Measurements from ENCODE around the gene CRYBG1.
"Not testable (repeated sequence)": the region's sequence is repeated elsewhere in the genome, so short reads cannot be mapped to it uniquely, and the experiment has no call there.

CRYBG1 gene

DNA sequence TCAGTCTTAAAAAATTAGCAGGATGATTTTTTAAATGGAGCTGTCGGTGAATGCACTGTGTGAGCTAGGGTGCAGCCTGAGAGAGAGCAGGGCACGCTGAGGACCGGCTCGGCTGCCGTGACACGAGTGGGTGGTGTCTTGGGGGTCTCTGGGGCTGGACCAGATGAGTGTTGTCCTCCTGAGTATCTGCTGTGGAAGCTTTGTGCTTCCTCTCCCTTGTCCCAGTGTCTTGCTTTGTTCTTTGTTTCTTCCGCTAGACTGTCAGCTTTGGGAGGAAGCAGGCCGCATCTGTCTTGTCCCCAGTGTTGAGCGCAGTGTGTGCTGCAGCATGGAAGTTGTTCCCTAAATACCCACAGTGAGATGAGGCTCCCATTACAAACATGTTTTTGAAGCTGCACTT, 179.4 kb downstream of the CRYBG1 start:
- no peak for DNase-seq (ENCODE audit: low spot score)
- no peak for TF ChIP-seq CTCF (IDR thresholded peaks at IDR 0.05; ENCODE audit: extremely low read depth, missing control alignments)

- no peak for DNase-seq (ENCODE audit: low spot score)
- no peak for TF ChIP-seq CTCF (IDR thresholded peaks at IDR 0.05; ENCODE audit: extremely low read depth, missing control alignments)
Measured at GRCh38 chr6:106540432-106540831, 179.9 kb downstream of the CRYBG1 start.

DNA sequence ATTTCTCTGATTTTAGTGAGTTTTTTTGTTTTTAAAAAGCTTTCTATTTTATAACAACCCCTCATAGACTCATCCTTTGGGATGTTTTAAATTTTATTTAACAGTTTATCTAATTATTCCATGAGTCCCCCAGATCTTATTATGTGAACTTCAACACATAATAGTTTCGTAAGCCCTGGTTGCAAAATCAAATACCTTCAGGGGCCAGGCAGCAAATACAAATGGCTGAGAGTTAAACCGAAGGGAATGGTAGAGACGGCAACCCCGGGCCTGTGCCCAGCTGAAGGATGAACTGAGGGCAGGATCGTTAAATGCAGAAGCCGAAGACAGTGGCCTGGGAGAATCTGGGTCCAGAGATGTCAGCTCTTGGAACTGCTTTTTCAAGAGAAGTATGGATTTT, 180.4 kb downstream of the CRYBG1 start:
- no peak for DNase-seq (ENCODE audit: low spot score)
- TF ChIP-seq CTCF (IDR thresholded peaks at IDR 0.05; ENCODE audit: extremely low read depth, missing control alignments): no peak

GRCh38 chr6:106546261-106546690, 185.8 kb downstream of the CRYBG1 start:
- DNase-seq (ENCODE audit: low spot score): no peak
- TF ChIP-seq CTCF (IDR thresholded peaks at IDR 0.05; ENCODE audit: extremely low read depth, missing control alignments): no peak

DNA sequence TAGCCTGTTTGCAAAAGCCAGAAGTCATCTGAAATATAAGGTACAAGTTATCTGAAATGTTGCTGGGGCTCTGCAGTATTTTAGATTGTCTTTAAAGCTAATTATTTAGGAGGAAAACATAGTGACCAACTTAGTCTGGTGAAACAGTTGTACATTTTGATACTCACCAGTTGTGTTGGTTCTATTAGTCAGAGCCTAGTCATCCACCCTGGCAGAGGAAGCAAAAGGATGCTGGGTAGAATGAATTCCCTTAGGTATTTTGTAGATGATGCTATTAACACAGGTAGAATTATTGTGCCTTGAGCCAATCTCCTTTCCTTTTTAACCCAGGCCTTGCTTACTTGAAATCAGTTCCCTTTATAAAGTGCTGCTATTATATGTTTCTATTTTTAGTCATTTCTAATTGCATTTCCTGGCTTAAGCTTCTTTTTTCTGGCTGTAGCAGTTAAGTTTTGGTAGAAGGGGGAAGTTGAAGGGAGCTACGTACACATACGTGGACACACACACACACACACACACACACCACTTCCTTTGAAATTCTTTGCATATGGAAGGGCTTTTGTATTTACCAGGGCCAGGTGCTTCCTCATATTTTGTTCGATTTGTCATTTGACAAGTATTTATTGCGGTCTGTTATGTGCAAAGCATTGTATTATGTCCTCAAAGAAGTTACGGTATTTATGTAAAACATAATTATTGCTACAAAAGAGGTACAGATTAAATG, 186.3 kb downstream of the CRYBG1 start:
- TF ChIP-seq CTCF (IDR thresholded peaks at IDR 0.05; ENCODE audit: extremely low read depth, missing control alignments): no peak
- DNase-seq (ENCODE audit: low spot score): no peak

DNA sequence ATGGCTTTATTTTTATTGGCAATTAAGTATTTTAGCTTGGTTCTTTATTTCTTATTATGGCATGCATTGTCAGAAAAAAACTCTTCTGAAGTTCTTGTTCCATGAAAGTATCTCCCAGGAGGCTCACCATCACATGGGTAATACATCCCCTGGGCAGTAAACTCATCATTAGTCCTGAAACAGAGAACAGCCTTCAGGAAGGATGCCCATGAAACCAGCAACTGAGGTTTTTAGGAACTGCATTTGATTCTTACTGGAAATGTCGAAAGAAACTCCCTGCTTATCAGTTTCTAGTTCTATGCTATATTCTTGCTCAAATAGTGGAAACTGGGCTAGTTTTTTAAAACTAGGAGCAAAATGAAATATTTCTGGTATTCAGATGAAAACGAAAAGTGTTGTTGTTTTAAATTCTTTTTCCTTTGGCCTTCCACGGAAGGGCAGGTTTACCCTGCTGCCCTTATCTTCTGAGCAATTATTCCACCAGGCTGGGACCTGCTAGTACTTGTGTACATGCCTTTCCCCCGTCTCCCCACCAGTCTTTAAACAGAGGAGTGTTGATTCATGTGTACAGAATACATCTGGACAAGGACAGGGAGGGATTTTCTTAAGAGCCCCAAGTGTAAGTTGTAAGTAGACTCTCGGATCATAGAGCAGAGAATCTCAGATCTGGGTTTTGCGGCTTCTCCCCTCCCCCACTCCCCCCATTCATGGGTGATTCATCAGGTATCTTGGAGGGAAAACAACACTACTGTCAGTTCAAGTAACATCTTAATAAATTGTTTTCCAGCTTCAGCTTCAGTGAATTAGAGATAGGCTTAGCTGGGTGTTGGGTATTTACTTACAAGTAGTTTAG, 187.3 kb downstream of the CRYBG1 start:
- DNase-seq (ENCODE audit: low spot score): no peak

DNA sequence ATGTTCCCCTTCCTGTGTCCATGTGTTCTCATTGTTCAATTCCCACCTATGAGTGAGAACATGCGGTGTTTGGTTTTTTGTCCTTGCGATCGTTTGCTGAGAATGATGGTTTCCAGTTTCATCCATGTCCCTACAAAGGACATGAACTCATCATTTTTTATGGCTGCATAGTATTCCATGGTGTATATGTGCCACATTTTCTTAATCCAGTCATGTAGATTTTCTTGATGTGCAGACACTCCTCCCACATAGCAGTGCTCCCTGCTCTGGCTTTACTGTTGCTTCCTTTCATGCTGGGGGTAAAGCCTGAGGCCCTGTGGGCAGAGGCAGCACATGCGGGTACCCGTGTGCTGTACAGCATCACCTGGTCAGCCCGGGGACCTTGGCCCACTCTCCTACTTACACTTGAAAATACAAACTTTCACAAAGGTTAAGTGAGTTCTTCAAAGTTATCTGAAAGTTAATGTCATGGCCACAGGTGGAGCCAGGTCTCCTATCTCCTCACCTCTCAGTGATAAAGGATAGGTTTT, 188.5 kb downstream of the CRYBG1 start:
- not testable (repeated sequence) for DNase-seq (ENCODE audit: low spot score)

More for the DNA sequence above, 187.3 kb downstream of the CRYBG1 start:
- TF ChIP-seq CTCF (IDR thresholded peaks at IDR 0.05; ENCODE audit: extremely low read depth, missing control alignments): no peak

Data from GM20000 (cell line).